Mononuclear cell (primary cell): ENCODE measurements around the gene MARCHF4. TPM values are rescaled to one million over a fixed set of nuclear protein-coding genes. Genes with fewer than 3 reads are reported as not detected.
A peak's percentile ranks its signal among the peaks of the same experiment; 100 is the strongest.

ENCODE experiments used
- H3K27me3 ChIP-seq: 2 replicates; pipeline ENCODE4 v1.6.0; 2011; ENCODE audit warnings: low read length, control low read depth; ENCODE audit not compliant: insufficient read depth
- H3K4me1 ChIP-seq: 2 replicates; pipeline ENCODE4 v1.5.1; 2011; ENCODE audit warnings: mild to moderate bottlenecking, low read length, control low read depth; ENCODE audit not compliant: insufficient read depth
- H3K4me3 ChIP-seq: 2 replicates; pipeline ENCODE4 v1.5.1; 2011; ENCODE audit warnings: mild to moderate bottlenecking, low read length, moderate library complexity
- H3K9me3 ChIP-seq: 2 replicates; pipeline ENCODE4 v1.5.1; 2011; ENCODE audit warnings: low read depth, mild to moderate bottlenecking, control low read depth, low read length
- total RNA-seq: library from RNA; depleted of rRNA; stranded (reverse); fragments of >200 nt; gene quantifications from one replicate; pipeline ENCODE4 v1.2.3, GENCODE V29; 2012

MARCHF4 gene, protein sequence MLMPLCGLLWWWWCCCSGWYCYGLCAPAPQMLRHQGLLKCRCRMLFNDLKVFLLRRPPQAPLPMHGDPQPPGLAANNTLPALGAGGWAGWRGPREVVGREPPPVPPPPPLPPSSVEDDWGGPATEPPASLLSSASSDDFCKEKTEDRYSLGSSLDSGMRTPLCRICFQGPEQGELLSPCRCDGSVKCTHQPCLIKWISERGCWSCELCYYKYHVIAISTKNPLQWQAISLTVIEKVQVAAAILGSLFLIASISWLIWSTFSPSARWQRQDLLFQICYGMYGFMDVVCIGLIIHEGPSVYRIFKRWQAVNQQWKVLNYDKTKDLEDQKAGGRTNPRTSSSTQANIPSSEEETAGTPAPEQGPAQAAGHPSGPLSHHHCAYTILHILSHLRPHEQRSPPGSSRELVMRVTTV
- total RNA-seq = not detected

DNA sequence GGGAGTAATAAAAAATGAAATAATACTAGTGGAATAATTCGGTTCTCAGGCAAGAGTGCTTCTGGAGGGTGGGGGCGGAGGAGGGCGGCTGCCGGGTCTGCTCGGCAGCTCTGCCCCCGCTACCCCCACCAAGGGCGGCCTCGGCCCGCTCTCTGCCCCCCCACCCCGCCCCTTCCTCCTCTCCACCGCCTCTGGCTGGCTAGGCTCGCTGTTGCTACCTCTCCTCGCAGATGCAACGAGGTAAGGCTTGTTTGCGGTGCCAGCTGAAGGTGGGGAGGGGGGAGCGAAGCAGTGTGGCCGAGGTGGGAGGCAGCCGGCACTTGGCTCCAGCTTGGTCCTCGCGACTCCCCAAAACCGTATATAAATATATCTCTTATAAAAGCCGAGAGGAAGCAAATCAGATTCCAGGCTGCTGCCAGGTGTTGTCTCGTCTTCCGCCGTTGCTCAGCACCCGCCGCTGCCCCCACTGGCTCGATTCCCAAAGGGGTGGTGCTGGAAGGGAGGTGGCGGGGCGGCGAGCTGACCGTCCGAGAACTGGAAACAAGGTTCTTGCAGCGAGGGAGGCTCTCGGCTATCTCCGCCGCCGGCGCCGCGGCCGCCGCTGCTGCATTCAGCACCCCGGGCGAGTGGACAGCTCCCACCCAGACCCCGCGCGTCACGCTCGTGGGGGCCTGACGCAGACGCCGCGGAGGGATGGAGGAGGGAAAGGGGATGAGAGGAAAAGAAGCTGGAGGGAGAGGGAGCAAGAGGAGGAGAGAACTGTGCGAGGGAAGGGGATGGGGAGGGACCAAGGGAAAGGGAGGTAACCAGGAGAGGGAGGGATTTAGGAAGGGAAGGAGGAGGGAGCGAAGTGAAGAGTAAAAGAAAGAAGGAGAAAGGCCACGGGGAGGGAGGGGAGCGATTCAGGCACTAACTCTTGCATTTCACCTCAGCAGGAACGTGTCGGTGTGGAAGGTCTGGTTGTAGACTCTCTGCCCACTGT lies at the start of gene MARCHF4:
Gene MARCHF4, minus strand, starts transcription at position 763 of the 982 bp plus-strand sequence. CDS start 2,223 bp downstream, outside the sequence.
- Histone ChIP-seq H3K27me3 (peaks cover 54% of the 10 kb centered on the region), H3K4me1 (peaks cover 5% of the 10 kb centered on the region), H3K9me3 (no peaks in the 10 kb centered on the region), H3K4me3 (no peak within 1 kb of the TSS)

DNA sequence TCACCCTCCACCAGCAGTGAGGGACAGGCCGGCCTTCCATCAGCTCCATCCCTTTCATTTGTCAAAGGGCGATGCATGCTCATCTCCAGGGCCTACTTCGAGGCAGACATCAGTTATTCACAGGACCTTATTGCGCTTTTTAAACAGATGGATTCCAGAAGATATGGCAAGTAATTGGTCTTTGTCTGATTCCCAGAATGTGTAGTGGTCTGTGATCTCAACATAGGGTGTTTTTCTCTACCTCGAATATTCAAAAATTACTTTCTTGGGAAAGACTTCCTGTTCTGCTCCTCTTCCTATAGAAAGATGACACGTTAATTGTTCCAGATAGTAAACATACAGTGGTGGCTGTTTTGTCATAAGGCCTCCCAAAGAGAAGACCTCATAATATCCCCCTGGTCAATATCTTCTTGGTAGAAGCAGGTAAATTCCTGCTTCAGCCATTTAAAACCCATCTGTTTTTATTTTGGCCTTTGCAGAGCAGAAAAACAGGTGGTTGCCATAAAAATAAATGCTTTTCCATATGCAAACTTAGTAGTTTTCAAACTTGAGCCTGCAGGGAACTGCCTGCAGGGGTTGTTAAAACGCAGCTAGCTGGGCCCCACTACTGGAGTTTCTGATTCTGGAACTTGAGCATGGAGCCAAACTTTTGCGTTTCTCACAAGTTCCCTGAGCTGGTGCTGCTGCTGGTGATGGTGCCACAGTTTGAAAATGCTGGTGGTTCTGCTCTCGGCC lies 48.3 kb upstream of the MARCHF4 start:
- Histone ChIP-seq H3K9me3 (no peaks in the 10 kb centered on the region), H3K4me1 (peaks cover 18% of the 10 kb centered on the region), H3K4me3 (no peak overlapping the region)

DNA sequence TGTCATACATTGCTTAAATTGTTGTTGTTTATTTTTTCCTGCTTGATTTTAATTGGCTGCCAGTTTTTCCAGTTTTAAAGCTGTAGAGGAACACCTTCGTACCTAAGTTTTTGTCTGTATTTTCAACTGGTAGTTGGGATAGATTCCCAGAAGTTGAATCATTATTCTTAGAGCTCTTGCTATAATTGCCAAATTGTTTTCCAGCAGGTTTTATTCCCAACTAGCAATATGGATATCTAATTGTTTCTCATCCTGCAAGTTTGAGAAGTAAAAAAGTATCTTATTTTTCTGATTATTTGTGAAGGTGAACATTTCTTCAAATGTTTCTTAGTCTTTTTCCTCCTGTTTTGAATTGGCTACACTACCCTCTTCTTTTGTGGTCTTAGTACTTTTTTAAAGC lies 46.7 kb upstream of the MARCHF4 start:
- no peak overlapping the region for H3K4me3 ChIP-seq
- no peaks in the 10 kb centered on the region for H3K27me3 ChIP-seq
- peaks cover 18% of the 10 kb centered on the region for H3K4me1 ChIP-seq
- no peaks in the 10 kb centered on the region for H3K9me3 ChIP-seq

More for the DNA sequence above, 48.3 kb upstream of the MARCHF4 start:
- no peaks in the 10 kb centered on the region for H3K27me3 ChIP-seq

DNA sequence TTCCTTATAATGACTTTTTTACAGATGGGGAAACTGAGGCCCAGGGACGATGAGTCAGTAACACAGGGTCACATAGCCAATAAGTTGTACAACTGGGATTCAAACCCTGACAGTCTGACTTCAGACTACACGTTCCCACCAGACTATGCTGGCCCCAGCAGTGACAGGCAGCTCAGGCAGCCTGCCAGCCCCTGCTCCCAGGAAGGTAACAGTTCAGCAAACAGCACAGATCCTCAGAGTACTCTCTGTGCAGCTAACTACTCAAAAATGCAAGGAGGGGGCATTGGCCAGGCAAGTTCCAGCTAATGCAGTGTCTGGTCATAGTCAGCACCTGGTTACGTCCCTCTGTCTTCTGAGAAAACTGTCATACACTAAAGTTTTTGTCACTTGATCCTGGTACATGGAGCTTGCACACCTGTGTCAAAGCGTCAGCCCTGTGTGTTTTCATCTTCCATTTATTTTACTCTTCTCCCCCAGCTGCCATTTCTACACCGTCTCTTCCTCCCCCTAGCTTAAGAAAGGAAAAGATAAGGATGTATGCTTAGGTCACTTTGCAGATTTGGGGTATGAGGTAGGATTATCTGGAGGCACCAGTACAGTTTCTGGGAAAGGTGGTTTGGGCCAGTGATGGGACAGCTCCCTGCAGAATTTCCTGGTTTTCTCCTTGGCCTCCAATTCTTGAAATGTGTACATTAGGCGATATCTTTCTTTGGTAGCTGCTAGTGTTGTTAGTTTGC lies 44.5 kb upstream of the MARCHF4 start:
- H3K9me3 ChIP-seq = no peaks in the 10 kb centered on the region
- peaks cover 25% of the 10 kb centered on the region for H3K4me1 ChIP-seq
- no peak overlapping the region for H3K4me3 ChIP-seq
- H3K27me3 ChIP-seq = no peaks in the 10 kb centered on the region

DNA sequence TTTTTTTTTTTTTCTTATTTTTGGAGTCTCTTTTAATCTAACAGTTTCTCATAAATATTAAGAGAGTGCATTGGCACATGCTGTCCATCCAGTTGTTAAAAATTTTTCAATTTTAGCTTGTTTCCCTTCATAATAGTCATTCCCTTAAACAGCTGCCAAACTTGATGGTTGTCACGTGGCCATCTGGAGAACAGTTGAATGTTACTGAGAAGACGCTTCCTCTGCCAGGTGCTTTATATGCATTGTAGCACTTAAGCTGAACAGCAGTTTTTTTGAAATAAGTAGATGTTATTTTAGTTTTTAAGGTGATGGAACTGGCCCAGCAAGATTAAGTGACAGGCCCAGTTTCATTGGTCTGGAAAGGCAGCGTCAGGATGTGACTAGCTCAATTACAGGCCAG lies 43.3 kb upstream of the MARCHF4 start:
- no peak overlapping the region for H3K4me3 ChIP-seq
- no peaks in the 10 kb centered on the region for H3K9me3 ChIP-seq
- peaks cover 25% of the 10 kb centered on the region for H3K4me1 ChIP-seq

DNA sequence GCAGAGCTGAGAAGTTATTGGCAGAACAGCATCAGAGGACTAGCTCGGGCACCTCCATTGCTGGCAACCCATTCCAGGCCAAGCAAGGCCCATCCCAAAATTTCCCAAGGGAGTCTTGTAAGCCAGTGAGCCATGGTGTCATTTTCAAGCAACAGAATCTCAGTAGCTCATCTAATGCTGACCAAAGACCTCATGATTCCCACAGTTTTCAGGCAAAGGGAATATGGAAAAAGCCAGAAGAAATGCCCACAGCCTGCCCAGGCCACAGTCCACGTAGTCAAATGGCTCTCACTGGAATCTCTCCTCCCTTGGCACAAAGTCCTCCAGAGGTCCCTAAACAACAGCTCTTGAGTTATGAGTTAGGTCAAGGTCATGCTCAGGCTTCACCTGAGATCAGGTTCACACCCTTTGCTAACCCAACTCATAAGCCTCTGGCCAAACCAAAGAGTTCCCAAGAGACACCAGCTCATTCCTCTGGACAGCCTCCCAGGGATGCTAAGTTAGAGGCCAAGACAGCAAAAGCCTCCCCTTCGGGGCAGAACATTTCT lies 42.6 kb upstream of the MARCHF4 start:
- peaks cover 25% of the 10 kb centered on the region for H3K4me1 ChIP-seq
- no peak overlapping the region for H3K4me3 ChIP-seq
- H3K9me3 ChIP-seq = no peaks in the 10 kb centered on the region
- no peaks in the 10 kb centered on the region for H3K27me3 ChIP-seq

More for the DNA sequence above, 43.3 kb upstream of the MARCHF4 start:
- H3K27me3 ChIP-seq = no peaks in the 10 kb centered on the region

DNA sequence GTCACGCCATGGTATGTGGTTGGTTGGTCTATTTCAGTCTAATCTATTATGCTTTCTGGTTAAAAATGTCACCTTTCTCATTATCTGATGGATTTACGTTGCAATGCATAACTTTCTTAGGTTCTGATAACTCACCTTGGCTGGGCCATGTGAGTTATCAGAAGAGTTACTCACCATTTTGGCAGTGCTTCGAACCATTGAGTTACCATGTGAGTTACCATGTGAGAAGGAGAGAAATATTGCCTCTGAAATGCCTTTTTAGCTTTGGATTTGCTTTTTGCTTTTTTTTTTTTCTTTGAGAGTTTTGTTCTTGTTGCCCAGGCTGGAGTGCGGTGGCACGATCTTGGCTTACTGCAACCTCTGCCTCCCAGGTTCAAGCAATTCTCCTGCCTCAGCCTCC lies 41.6 kb upstream of the MARCHF4 start:
- Histone ChIP-seq H3K4me3 (no peak overlapping the region), H3K27me3 (no peaks in the 10 kb centered on the region), H3K9me3 (no peaks in the 10 kb centered on the region), H3K4me1 (peaks cover 25% of the 10 kb centered on the region)

DNA sequence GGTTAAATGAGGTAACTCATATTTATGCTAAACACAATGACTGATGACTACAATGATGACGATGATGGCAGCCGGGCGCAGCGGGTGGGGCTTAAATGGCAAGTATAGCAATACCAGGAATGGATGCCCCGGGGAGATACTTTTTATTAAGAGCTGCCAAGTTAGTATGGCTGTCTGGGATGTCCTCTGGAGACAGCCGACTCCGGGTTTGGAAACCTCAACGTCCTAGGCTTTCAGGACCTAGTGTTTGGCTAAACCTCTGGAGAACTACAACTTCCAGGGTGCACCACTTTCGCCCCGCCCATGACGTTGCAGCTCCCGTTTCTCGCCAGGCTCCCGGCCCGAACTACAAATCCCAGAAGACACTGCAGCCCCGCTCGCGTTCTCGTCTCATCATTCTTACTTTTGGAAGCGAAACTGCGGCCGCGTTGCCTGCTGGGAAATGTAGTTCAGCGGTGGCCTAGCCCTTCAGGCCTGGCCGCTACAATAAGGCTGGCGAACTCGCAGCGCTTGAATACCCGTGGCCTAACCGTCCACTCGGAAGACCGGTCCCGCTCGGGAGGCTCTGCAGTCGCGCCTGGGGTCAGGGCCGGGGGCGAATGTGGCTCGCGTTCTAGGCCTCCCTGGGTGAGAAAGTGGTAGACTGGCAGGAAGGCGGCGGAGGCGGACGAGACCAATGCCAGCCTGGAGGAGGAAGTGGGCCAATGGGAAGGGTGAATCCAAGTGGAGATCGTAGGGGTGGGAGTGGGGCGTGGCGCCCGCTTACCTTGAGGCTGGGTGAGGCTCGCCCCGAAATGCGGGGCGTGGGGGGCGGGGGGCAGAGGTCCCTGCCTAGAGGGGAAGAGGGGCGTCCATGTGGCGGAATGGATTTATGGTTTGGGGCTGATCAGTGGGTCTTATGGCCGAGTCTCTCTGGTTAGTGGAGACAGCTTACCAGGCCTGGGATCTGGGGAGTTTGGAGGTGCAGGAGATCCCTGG lies 40.0 kb upstream of the MARCHF4 start, which contains the start of gene SMARCAL1:
Gene SMARCAL1, plus strand, starts transcription at position 463 of the 978 bp plus-strand sequence. CDS start 2,221 bp downstream, outside the sequence.
- Histone ChIP-seq H3K4me3 (peak within 1 kb of the TSS; percentile 83), H3K4me1 (peaks cover 19% of the 10 kb centered on the region), H3K27me3 (no peaks in the 10 kb centered on the region), H3K9me3 (no peaks in the 10 kb centered on the region)

DNA sequence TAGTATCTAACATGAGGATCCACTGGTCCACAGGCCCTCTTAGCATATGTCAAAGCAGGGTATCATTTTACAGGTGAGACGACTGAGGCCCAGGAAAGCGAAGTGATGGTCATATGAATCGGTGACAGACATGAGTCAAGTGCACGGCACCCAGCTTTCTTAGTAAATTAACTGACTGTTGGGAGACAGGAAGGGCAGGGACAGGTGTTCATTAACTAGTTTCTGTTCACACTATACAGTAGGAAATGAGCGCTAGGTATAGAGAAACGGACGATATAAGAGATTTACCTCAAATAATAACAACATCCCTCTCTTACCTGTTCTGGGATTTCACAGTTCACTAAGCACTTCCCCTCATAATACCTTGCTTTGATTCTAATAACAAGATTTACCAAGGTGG lies 38.3 kb upstream of the MARCHF4 start:
- H3K4me3 ChIP-seq = no peak overlapping the region
- H3K4me1 ChIP-seq = peaks cover 11% of the 10 kb centered on the region
- H3K9me3 ChIP-seq = no peaks in the 10 kb centered on the region
- no peaks in the 10 kb centered on the region for H3K27me3 ChIP-seq

DNA sequence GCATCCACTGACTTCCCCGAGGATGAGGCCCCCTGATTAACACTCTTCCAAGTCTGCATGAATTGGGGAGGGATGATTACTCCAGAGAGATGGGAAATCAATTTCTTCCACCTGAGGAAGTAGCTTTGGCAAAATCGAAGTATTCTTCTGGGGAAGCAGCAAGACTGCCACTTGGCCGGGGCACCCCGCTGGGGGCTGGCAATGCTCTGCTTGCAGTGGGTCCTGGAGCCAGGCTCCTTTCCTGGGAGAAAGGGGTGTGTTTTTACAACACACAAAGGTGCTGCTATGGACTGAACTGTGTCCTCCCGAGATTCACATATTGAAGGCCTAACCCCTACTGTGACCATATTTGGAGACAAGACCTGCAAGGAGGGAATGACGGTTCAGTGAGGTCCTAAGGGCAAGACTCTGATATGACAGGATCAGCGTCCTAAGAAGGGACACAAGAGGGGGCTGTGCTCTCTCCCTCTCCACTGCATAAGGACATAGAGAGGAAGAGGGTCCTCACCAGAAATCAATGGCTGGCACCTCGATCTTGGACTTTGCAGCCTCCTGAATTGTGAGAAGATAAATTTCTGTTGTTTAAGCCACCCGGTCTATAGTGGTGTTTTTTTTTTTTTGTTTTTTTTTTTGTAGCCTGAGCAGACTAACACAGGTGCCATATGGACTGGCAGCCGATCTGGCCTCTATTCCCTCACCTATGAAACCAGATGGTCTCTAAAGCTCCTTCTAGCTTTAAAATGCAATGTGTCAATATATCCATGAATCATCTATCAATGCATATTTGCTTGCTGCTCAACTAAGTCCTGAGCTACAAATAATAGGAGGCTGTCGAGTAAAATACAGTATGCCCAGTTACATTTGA lies 36.4 kb upstream of the MARCHF4 start:
- peaks cover 8% of the 10 kb centered on the region for H3K4me1 ChIP-seq
- no peaks in the 10 kb centered on the region for H3K27me3 ChIP-seq
- H3K4me3 ChIP-seq = no peak overlapping the region
- no peaks in the 10 kb centered on the region for H3K9me3 ChIP-seq

DNA sequence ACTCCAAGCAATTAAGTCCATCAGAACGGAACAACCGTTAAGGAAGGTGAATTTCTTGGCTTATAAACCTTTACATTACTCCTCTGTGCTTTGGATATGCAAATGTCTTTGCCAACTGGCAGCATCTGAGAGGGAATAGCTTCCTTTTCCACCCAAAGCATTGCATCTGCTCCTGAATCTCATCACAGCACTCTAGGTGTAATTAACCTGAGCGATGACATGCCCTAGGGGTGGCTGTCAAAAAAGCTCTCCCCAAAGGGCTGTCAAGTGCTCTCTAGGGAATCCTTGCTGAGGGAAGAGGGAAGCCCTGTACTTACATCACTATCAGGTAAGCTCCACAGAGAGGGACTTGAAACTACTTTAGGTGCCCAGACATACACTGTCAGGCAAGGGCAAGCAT lies 34.5 kb upstream of the MARCHF4 start:
- H3K4me3 ChIP-seq = no peak overlapping the region
- no peaks in the 10 kb centered on the region for H3K4me1 ChIP-seq
- H3K9me3 ChIP-seq = no peaks in the 10 kb centered on the region
- no peaks in the 10 kb centered on the region for H3K27me3 ChIP-seq

DNA sequence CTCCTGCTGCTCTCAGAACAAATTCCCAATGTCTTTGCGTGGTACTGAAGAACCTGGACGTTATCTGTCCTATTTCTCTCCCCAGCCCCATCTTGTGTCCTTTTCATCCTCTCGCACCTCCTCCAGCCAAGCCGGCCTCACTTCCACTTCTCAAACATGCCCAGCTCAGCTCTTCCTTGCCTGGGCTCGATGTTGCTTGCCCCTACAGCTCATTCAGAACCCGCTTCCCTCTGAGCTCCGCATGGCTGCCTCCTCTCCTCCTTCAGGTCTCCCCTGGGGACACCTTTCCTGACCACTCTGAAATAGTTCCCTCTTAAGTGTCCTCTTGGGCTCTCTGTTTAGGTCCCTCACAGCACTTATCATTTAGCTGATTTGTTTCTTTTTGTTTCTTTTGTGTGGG lies 33.3 kb upstream of the MARCHF4 start:
- Histone ChIP-seq H3K9me3 (no peaks in the 10 kb centered on the region), H3K4me3 (no peak overlapping the region), H3K4me1 (no peaks in the 10 kb centered on the region), H3K27me3 (no peaks in the 10 kb centered on the region)
